A204.1 (cell line): ENCODE measurements around the gene RASSF7.
"Not testable (repeated sequence)": the region's sequence is repeated elsewhere in the genome, so short reads cannot be mapped to it uniquely, and the experiment has no call there.

Experiments
- FAIRE-seq: peaks from 2 replicates; lab custom pipeline; 2012; peaks lifted over from hg19 to GRCh38; lab: Jason Lieb, UNC

RASSF7 gene, protein sequence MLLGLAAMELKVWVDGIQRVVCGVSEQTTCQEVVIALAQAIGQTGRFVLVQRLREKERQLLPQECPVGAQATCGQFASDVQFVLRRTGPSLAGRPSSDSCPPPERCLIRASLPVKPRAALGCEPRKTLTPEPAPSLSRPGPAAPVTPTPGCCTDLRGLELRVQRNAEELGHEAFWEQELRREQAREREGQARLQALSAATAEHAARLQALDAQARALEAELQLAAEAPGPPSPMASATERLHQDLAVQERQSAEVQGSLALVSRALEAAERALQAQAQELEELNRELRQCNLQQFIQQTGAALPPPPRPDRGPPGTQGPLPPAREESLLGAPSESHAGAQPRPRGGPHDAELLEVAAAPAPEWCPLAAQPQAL

DNA sequence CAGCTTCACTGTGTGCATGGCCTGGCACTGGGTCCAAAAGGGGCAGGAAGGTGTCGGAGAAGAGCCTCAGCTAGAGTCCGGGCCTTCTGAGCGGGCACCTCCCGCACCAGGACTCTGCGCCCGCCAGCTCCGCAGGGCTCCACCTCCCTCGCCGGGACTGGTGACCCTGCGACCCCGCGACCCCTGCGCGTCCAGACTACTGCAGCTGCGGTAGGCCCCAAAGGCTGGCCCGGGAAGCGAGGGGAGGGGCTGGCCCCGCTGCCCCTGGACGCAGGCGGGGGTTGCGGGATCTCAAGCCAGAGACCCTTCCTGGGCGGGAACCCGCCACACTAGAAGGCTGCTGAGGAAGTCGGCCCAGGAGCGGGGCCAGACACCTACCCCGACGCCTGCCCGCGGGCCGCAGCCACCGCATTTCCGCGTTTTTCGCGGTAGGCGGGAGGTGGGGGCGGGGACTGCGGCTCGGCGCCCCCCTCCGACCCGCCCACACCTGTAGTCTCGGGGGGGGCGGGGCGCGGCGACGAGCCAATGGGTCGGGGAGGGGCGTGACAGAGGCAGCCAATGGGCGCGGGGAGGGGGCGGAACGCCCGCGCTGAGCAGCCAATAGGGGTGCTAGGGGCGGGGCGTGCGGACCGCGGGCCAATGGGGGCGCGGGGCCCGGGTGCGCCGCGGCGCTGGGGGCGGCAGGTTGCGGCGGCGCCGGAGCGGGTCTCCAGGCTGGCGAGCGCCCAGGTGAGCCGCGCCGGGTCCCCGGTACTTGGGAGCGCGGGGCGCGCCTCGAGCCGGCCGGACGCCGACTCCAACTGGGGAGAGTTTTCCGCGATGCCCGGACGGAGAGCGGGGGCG, at the start of gene RASSF7, which contains the start of gene LMNTD2:
TSS of gene RASSF7 (plus strand) at position 666 of the 843 bp plus-strand sequence. CDS start 799 bp downstream, outside the sequence.
TSS of gene LMNTD2 (minus strand) at position 434 of the 843 bp plus-strand sequence. CDS start at position 412, 22 bp downstream.
- FAIRE-seq = no peak

- FAIRE-seq = no peak
Observed at GRCh38 chr11:512761-513595, 47.8 kb upstream of the RASSF7 start.

- no peak for FAIRE-seq
Observed at GRCh38 chr11:514606-515005, 46.2 kb upstream of the RASSF7 start.

DNA sequence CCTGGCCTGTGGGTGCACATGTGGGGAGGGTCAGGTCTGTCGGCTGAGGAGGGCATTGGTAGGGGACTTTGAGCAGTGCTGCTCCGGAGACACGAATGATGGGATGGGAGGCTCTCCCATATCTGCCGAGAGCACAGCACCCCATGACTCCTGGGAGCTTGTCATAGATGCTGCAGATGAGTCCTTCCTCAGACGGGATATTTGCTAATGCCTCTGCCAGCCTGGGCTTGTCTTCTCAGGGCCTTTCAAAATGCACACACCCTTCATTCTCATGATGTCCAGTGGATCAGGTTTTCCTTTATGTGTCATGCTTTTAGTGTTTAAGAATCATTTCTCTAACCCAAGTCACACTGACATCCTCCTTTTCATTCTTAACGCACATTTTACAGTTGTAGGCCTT, 45.6 kb upstream of the RASSF7 start:
- no peak for FAIRE-seq

GRCh38 chr11:516400-516799, 44.4 kb upstream of the RASSF7 start:
- FAIRE-seq = no peak

DNA sequence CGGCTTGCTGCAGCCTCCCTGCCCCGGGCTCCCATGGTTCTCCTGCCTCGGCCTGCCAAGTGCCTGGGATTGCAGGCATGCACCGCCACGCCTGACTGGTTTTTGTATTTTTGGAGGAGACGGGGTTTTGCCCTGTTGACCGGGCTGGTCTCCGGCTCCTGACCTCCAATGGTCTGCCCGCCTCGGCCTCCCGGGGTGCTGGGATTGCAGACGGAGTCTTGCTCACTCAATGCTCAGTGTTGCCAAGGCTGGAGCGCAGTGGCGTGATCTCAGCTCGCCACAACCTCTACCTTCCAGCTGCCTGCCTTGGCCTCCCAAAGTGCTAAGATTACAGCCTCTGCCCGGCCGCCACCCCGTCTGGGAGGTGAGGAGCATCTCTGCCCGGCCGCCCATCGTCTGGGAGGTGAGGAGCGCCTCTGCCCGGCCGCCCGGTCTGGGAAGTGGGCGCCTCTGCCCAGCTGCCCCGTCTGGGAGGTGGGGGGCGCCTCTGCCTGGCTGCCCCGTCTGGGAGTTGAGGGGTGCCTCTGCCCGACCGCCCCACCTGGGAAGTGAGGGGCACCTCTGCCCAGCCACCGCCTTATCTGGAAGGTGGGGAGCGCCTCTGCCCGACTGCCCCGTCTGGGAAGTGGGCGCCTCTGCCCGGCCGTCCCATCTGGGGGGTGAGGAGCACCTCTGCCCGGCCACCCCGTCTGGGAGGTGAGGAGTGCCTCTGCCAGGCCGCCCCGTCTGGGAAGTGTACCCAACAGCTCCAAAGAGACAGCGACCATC, 43.7 kb upstream of the RASSF7 start:
- FAIRE-seq = not testable (repeated sequence)

- FAIRE-seq = no peak
Observed at GRCh38 chr11:518463-519202, 42.1 kb upstream of the RASSF7 start.

GRCh38 chr11:520428-521176, 40.2 kb upstream of the RASSF7 start:
- no peak for FAIRE-seq

GRCh38 chr11:521177-521688, 39.5 kb upstream of the RASSF7 start:
- FAIRE-seq = no peak

- no peak for FAIRE-seq
Observed at GRCh38 chr11:526192-526591, 34.6 kb upstream of the RASSF7 start.

DNA sequence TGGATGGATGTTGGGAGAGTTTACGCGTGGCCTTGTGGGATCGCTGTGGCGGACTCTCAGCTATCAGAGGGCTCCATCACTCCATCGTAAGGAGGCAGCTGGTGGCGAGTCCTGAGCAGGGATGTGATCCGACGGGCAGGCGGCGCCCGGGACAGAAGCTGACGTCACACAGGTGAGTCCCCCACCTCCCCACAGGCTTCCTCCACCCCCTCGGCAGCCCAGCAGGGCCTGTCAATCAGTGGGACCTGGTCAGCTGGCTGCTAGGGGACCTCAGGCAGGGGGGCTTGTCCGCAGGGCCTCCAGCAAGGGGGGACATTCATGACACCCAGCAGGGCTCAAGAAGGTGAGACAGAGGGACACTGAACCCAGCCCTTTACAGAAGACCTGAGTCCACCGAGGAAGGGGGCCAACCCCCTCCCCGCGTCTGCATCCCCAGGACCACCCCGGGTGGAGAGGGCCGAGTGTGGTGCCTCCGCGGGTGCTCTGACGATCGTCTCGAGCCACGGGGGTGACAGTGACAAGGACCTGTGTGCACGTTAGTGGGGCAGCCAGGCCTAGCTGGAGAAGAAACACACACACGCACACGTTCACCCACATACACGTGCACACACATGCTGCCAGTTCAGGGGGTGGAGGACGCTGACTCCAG, 32.5 kb upstream of the RASSF7 start:
- no peak for FAIRE-seq

DNA sequence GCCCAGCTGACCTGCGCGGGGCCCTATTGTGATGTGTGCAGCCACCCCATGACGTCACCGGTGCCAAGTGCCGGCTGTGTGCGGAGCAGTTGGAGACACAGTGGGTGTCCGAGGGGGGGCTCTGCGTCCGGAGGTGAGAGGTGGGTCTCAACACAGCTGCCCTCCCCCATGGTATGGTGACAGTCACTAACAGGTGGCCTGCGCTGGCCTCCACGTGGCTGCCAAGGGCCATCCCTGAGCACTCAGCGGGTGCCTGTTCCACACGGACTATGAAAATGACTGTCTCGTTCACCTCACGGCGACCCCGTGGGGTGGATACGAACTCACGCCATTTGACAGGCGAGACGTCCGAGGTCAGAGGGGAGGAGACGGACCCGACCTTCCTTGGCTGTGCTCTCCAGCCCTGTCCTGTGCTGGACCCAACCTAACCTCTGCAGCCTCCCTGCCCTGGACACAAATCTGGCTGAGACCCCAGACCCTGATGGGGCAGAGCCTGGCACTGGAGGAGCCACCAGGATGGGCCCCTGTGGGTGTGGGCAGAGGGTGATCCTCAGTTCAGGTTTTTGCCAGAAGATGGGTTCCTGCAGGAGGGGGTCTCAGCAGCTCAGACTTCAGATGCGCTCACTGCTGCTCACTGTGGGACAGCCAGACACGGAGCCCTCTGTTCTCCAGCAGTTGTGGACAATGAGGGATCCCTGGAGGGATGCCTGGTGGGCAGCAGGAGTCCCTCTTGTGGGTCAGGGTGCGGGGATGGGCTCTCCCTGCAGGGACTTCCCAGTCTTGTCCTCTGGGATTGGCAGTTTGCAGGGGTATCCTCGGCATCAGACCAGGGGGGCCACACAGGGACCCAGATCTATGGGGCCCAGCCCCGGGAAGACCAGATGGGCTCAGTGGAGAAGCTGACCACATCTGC, 31.7 kb upstream of the RASSF7 start:
- FAIRE-seq = no peak

DNA sequence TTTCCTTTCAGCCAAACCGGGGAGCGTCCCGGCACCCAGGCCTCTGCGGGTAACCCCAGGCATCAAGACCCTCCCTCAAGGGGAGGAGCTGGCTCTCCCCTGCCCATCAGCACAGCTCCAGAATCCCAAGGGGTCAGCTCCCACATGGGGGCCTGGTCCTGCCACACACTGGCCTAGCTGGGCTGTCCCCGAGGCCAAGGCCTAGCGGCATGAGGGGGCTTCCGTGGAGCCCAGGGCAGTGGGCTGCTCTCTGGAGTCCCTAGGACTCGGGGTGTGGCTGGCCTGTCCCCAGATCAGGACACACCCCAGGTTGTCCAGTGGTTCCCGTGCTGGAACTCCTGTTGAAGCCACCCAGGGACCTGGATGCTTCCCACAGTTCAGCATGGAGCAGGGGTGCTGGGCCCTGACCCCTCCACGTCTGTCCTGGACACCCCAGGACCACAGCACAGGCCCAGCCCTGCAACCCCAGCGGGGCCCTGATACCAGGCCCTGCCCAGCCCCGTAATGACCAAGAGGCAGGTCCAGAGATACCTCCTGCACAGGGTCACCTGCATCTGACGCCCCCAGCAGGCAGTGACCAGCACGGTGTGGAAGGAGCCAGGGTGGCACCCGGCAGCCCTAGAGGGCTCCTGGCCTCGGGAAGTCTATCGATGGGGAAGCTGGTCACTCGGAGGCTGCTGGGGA, 30.9 kb upstream of the RASSF7 start:
- no peak for FAIRE-seq

GRCh38 chr11:530960-531831, 29.6 kb upstream of the RASSF7 start:
- FAIRE-seq = no peak

GRCh38 chr11:531919-532526, 28.7 kb upstream of the RASSF7 start:
- no peak for FAIRE-seq

DNA sequence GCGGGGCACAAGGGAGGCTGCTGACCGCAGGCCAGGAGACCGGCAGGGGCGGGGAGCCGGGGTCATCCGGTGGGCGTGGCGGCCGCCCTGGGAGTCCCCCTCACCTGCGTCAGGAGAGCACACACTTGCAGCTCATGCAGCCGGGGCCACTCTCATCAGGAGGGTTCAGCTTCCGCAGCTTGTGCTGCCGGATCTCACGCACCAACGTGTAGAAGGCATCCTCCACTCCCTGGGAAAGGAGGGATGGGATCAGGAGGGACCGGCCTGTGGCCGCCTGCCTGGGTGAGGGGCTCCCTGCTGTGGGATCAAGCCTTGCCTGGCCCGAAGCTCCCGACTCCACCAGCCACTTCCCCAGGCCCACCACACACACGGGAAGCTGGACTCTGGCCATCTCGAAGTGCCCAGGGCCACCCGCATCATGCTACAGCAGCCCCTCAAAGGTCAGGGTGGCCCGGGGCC, 28.2 kb upstream of the RASSF7 start:
- FAIRE-seq = no peak
